Vagina (tissue), 2 donors: ENCODE results near the gene EGF.

ENCODE experiments used
- CTCF ChIP-seq, 3 experiments: fragments of 450-650 bp in 2 of 3; fragments of 200-600 bp in 1 of 3; sonication (generic) in 1 of 3; IDR thresholded peaks; one replicate each; pipeline ENCODE4 v1.5.1; 2017 to 2019; ENCODE audit warnings: antibody characterized with exemption in 3 of 3, mild to moderate bottlenecking in 2 of 3, moderate library complexity in 2 of 3
- POLR2A ChIP-seq, 2 donors: fragments of 450-650 bp; IDR thresholded peaks; one replicate each; pipeline ENCODE4 v1.6.1; 2017; ENCODE audit warnings: antibody characterized with exemption in 2 of 2, mild to moderate bottlenecking in 2 of 2, moderate library complexity in 2 of 2

GRCh38 chr4:109996526-109996925 lies 83.8 kb downstream of the EGF start:
- TF ChIP-seq CTCF (IDR thresholded peaks at IDR 0.05) (no peak), POLR2A (IDR thresholded peaks at IDR 0.05) (no peak)
